ENCODE data around the gene TPP1. TPM values are rescaled to one million over a fixed set of nuclear protein-coding genes. Genes with fewer than 3 reads are reported as not detected.

The TPP1 gene
- total and polyA plus RNA-seq, 2 donors (not counting 1 experiment from before 2014, with no cell fraction given): 127 to 136 TPM

- no peaks in the 10 kb centered on the region for H3K9me3 ChIP-seq (ENCODE audit: control insufficient read depth, insufficient read depth, low read depth, low read length)
- no peaks in the 10 kb centered on the region for H3K79me2 ChIP-seq (ENCODE audit: control insufficient read depth, insufficient read depth, low read length)
- peaks cover 7% of the 10 kb centered on the region for H3K4me1 ChIP-seq (ENCODE audit: control insufficient read depth, extremely low read depth, insufficient read depth, low read length)
- H3K27me3 ChIP-seq (ENCODE audit: control insufficient read depth, insufficient read depth, low read length): no peaks in the 10 kb centered on the region
- H2AFZ ChIP-seq (ENCODE audit: low read length): no peak overlapping the region
- H3K36me3 ChIP-seq (ENCODE audit: control insufficient read depth, insufficient read depth, low read length): no peaks in the 10 kb centered on the region
- H3K4me2 ChIP-seq (ENCODE audit: extremely low read depth, insufficient read depth, low read length): no peak overlapping the region
- H3K9ac ChIP-seq (ENCODE audit: insufficient read depth, low read length): no peak overlapping the region
- DNase-seq (ENCODE audit: low read depth in 2 of 2): no peak
- H4K20me1 ChIP-seq (ENCODE audit: control insufficient read depth, extremely low read depth, insufficient read depth, low read length): no peaks in the 10 kb centered on the region
- H3K4me3 ChIP-seq (replicated peaks in 1 of 4; ENCODE audit: control extremely low read depth in 1 of 4, insufficient read depth in 1 of 4, low read depth in 3 of 4, low read length in 4 of 4): no peak overlapping the region
- no peak overlapping the region for H3K27ac ChIP-seq (ENCODE audit: insufficient read depth, low read length)
- TF ChIP-seq CTCF (conservative IDR thresholded peaks at IDR 0.05 in 1 of 2, IDR thresholded peaks at IDR 0.05 in 1 of 2; ENCODE audit: low read depth in 1 of 2, low read length in 2 of 2): no peak
- no peak for TF ChIP-seq EZH2 (IDR thresholded peaks at IDR 0.05; ENCODE audit: low read length, missing control alignments)
Observed at GRCh38 chr11:6571434-6572008, 47.7 kb downstream of the TPP1 start.

GRCh38 chr11:6570691-6571427 lies 48.4 kb downstream of the TPP1 start:
- no peak overlapping the region for H3K27ac ChIP-seq (ENCODE audit: insufficient read depth, low read length)
- no peaks in the 10 kb centered on the region for H3K79me2 ChIP-seq (ENCODE audit: control insufficient read depth, insufficient read depth, low read length)
- no peaks in the 10 kb centered on the region for H3K27me3 ChIP-seq (ENCODE audit: control insufficient read depth, insufficient read depth, low read length)
- H2AFZ ChIP-seq (ENCODE audit: low read length): no peak overlapping the region
- TF ChIP-seq CTCF (conservative IDR thresholded peaks at IDR 0.05 in 1 of 2, IDR thresholded peaks at IDR 0.05 in 1 of 2; ENCODE audit: low read depth in 1 of 2, low read length in 2 of 2) (no peak), EZH2 (IDR thresholded peaks at IDR 0.05; ENCODE audit: low read length, missing control alignments) (no peak)
- no peak overlapping the region for H3K9ac ChIP-seq (ENCODE audit: insufficient read depth, low read length)
- no peak for DNase-seq (ENCODE audit: low read depth in 2 of 2)
- peaks cover 7% of the 10 kb centered on the region for H3K4me1 ChIP-seq (ENCODE audit: control insufficient read depth, extremely low read depth, insufficient read depth, low read length)
- H4K20me1 ChIP-seq (ENCODE audit: control insufficient read depth, extremely low read depth, insufficient read depth, low read length): no peaks in the 10 kb centered on the region
- H3K4me2 ChIP-seq (ENCODE audit: extremely low read depth, insufficient read depth, low read length): no peak overlapping the region
- no peak overlapping the region for H3K4me3 ChIP-seq (replicated peaks in 1 of 4; ENCODE audit: control extremely low read depth in 1 of 4, insufficient read depth in 1 of 4, low read depth in 3 of 4, low read length in 4 of 4)
- no peaks in the 10 kb centered on the region for H3K36me3 ChIP-seq (ENCODE audit: control insufficient read depth, insufficient read depth, low read length)
- no peaks in the 10 kb centered on the region for H3K9me3 ChIP-seq (ENCODE audit: control insufficient read depth, insufficient read depth, low read depth, low read length)

GRCh38 chr11:6569706-6570105 lies 49.5 kb downstream of the TPP1 start:
- DNase-seq (ENCODE audit: low read depth in 2 of 2): no peak
- Histone ChIP-seq H3K4me2 (ENCODE audit: extremely low read depth, insufficient read depth, low read length) (no peak overlapping the region), H2AFZ (ENCODE audit: low read length) (no peak overlapping the region), H3K36me3 (ENCODE audit: control insufficient read depth, insufficient read depth, low read length) (no peaks in the 10 kb centered on the region), H3K79me2 (ENCODE audit: control insufficient read depth, insufficient read depth, low read length) (no peaks in the 10 kb centered on the region), H3K4me3 (replicated peaks in 1 of 4; ENCODE audit: control extremely low read depth in 1 of 4, insufficient read depth in 1 of 4, low read depth in 3 of 4, low read length in 4 of 4) (no peak overlapping the region), H3K9me3 (ENCODE audit: control insufficient read depth, insufficient read depth, low read depth, low read length) (no peaks in the 10 kb centered on the region), H3K4me1 (ENCODE audit: control insufficient read depth, extremely low read depth, insufficient read depth, low read length) (peaks cover 7% of the 10 kb centered on the region), H3K9ac (ENCODE audit: insufficient read depth, low read length) (no peak overlapping the region), H4K20me1 (ENCODE audit: control insufficient read depth, extremely low read depth, insufficient read depth, low read length) (no peaks in the 10 kb centered on the region), H3K27me3 (ENCODE audit: control insufficient read depth, insufficient read depth, low read length) (no peaks in the 10 kb centered on the region), H3K27ac (ENCODE audit: insufficient read depth, low read length) (no peak overlapping the region)
- TF ChIP-seq EZH2 (IDR thresholded peaks at IDR 0.05; ENCODE audit: low read length, missing control alignments): no peak
- TF ChIP-seq CTCF (conservative IDR thresholded peaks at IDR 0.05 in 1 of 2, IDR thresholded peaks at IDR 0.05 in 1 of 2; ENCODE audit: low read depth in 1 of 2, low read length in 2 of 2): no peak
